Chondrocyte (in vitro differentiated cells): ENCODE results near the gene SLC46A1. TPM values are rescaled to one million over a fixed set of nuclear protein-coding genes. Genes with fewer than 3 reads are reported as not detected.
"Not testable (repeated sequence)": the region's sequence is repeated elsewhere in the genome, so short reads cannot be mapped to it uniquely, and the experiment has no call there.

ENCODE experiments used
- DNase-seq: peaks from one replicate; pipeline ENCODE4 v3.0.0; 2021; ENCODE audit warnings: mixed read lengths, low spot score
- H3K27ac Mint-ChIP-seq: one replicate; pipeline ENCODE4 v1.8.0; 2021; ENCODE audit warnings: mild to moderate bottlenecking, moderate library complexity, mixed read lengths; ENCODE audit not compliant: unreplicated experiment
- H3K27me3 Mint-ChIP-seq: 2 replicates; pipeline ENCODE4 v1.8.0; 2021; ENCODE audit warnings: low read depth, mixed read lengths
- H3K36me3 Mint-ChIP-seq: 2 replicates; pipeline ENCODE4 v1.8.0; 2021; ENCODE audit warnings: low read depth, mixed read lengths
- H3K4me1 Mint-ChIP-seq: 2 replicates; pipeline ENCODE4 v1.8.0; 2021; ENCODE audit warnings: low read depth, mild to moderate bottlenecking, mixed read lengths
- H3K4me3 Mint-ChIP-seq: one replicate; pipeline ENCODE4 v1.8.0; 2021; ENCODE audit warnings: mild to moderate bottlenecking, moderate library complexity, mixed read lengths; ENCODE audit not compliant: unreplicated experiment
- H3K9me3 Mint-ChIP-seq: 2 replicates; pipeline ENCODE4 v1.8.0; 2021; ENCODE audit warnings: low read depth, mixed read lengths
- CTCF ChIP-seq: fragments of 200-600 bp; sonication (generic); IDR thresholded peaks from 2 replicates; pipeline ENCODE4 v1.5.0; 2021; ENCODE audit warnings: antibody characterized with exemption, mild to moderate bottlenecking, moderate library complexity
- total RNA-seq: library from RNA; stranded (reverse); gene quantifications from 3 replicates; pipeline ENCODE4 v1.2.1, GENCODE V29; 2021

SLC46A1 gene
- total RNA-seq, 1 donor from 2014 or later = 12.7 TPM

GRCh38 chr17:28433721-28434120 lies 27.7 kb upstream of the SLC46A1 start:
- H3K4me1 Mint-ChIP-seq = no peaks in the 10 kb centered on the region
- H3K9me3 Mint-ChIP-seq = no peaks in the 10 kb centered on the region
- no peak overlapping the region for H3K4me3 Mint-ChIP-seq
- no peak for DNase-seq
- peaks cover 44% of the 10 kb centered on the region for H3K27me3 Mint-ChIP-seq
- no peak overlapping the region for H3K27ac Mint-ChIP-seq
- TF ChIP-seq CTCF = no peak
- no peaks in the 10 kb centered on the region for H3K36me3 Mint-ChIP-seq

GRCh38 chr17:28427982-28428381 lies 22.0 kb upstream of the SLC46A1 start:
- not testable (repeated sequence) for H3K4me3 Mint-ChIP-seq, H3K27ac Mint-ChIP-seq, H3K4me1 Mint-ChIP-seq, DNase-seq, H3K9me3 Mint-ChIP-seq, H3K36me3 Mint-ChIP-seq
- H3K27me3 Mint-ChIP-seq = peaks cover 30% of the 10 kb centered on the region

- peaks cover 26% of the 10 kb centered on the region for H3K27me3 Mint-ChIP-seq
- H3K4me1 Mint-ChIP-seq = no peaks in the 10 kb centered on the region
- no peaks in the 10 kb centered on the region for H3K9me3 Mint-ChIP-seq
- TF ChIP-seq CTCF = no peak
- DNase-seq = no peak
- H3K36me3 Mint-ChIP-seq = no peaks in the 10 kb centered on the region
- H3K27ac Mint-ChIP-seq = no peak overlapping the region
- no peak overlapping the region for H3K4me3 Mint-ChIP-seq
Observed at GRCh38 chr17:28427371-28427770, 21.4 kb upstream of the SLC46A1 start.

- Mint-ChIP-seq H3K4me3 (no peak overlapping the region), H3K27ac (no peak overlapping the region), H3K9me3 (no peaks in the 10 kb centered on the region), H3K27me3 (peaks cover 15% of the 10 kb centered on the region), H3K36me3 (no peaks in the 10 kb centered on the region), H3K4me1 (no peaks in the 10 kb centered on the region)
- DNase-seq = no peak
- TF ChIP-seq CTCF = peak; percentile 50
Observed at GRCh38 chr17:28426081-28426519, 20.1 kb upstream of the SLC46A1 start.

GRCh38 chr17:28425206-28425605 lies 19.2 kb upstream of the SLC46A1 start:
- H3K4me1 Mint-ChIP-seq = no peaks in the 10 kb centered on the region
- no peak for TF ChIP-seq CTCF
- no peak overlapping the region for H3K4me3 Mint-ChIP-seq
- H3K27ac Mint-ChIP-seq = no peak overlapping the region
- DNase-seq = no peak
- H3K27me3 Mint-ChIP-seq = peaks cover 8% of the 10 kb centered on the region
- H3K36me3 Mint-ChIP-seq = no peaks in the 10 kb centered on the region
- no peaks in the 10 kb centered on the region for H3K9me3 Mint-ChIP-seq

GRCh38 chr17:28421787-28422305 lies 15.8 kb upstream of the SLC46A1 start:
- DNase-seq = no peak
- H3K4me1 Mint-ChIP-seq = no peaks in the 10 kb centered on the region
- no peak for TF ChIP-seq CTCF
- no peaks in the 10 kb centered on the region for H3K36me3 Mint-ChIP-seq
- peaks cover 10% of the 10 kb centered on the region for H3K27me3 Mint-ChIP-seq
- no peak overlapping the region for H3K4me3 Mint-ChIP-seq
- no peaks in the 10 kb centered on the region for H3K9me3 Mint-ChIP-seq
- H3K27ac Mint-ChIP-seq = no peak overlapping the region
